Measurements from ENCODE around the gene RALA. TPM values are rescaled to one million over a fixed set of nuclear protein-coding genes. Genes with fewer than 3 reads are reported as not detected.

Gene RALA
- total RNA-seq, 4 donors from 2014 or later, result 9.2 to 11.6 (median 10.7) TPM

DNA sequence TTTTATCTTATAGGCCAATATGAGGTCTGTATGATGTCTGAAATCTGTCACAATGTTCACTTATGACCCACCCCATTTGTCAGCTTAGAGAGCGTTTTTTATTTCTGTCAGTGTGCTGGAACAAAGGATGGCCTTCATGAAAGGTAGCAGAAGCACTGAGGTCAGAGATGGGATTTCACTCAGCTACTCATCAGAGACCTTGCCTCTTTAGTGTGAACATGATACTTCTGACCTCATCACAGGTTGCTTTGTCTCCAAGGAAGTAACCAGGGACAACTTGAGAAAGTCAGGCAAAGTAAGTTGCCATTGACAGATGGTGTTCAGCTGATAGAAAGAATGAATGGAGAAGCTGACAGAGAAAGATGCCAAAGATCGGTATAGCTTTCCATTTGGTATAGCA is 40.8 kb upstream of the RALA start:
- no peak for TF ChIP-seq POLR2A (IDR thresholded peaks at IDR 0.05)
- TF ChIP-seq, protein P1, sequence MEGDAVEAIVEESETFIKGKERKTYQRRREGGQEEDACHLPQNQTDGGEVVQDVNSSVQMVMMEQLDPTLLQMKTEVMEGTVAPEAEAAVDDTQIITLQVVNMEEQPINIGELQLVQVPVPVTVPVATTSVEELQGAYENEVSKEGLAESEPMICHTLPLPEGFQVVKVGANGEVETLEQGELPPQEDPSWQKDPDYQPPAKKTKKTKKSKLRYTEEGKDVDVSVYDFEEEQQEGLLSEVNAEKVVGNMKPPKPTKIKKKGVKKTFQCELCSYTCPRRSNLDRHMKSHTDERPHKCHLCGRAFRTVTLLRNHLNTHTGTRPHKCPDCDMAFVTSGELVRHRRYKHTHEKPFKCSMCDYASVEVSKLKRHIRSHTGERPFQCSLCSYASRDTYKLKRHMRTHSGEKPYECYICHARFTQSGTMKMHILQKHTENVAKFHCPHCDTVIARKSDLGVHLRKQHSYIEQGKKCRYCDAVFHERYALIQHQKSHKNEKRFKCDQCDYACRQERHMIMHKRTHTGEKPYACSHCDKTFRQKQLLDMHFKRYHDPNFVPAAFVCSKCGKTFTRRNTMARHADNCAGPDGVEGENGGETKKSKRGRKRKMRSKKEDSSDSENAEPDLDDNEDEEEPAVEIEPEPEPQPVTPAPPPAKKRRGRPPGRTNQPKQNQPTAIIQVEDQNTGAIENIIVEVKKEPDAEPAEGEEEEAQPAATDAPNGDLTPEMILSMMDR (IDR thresholded peaks at IDR 0.05 in 4 of 5, conservative IDR thresholded peaks at IDR 0.05 in 1 of 5), result no peak
- H3K27me3 ChIP-seq, result no peaks in the 10 kb centered on the region
- H3K27ac ChIP-seq, result no peak overlapping the region
- no peaks in the 10 kb centered on the region for H3K4me1 ChIP-seq
- no peaks in the 10 kb centered on the region for H3K9me3 ChIP-seq
- H3K4me3 ChIP-seq, result no peak overlapping the region
- intact Hi-C loops (cut with DNase I; ENCODE audit: low total_unique reads) (loop anchor here (10.0 kb wide), 1 partner anchor 472 kb away; no protein-coding TSS in a partner anchor), in situ Hi-C loops (cut with MboI; ENCODE audit: low sequenced_read_pairs in 4 of 4) (loop anchor here (5.0 kb wide), 1 partner anchor 165 kb away; no protein-coding TSS in a partner anchor)
- DNase-seq (no peak), ATAC-seq (no peak)
- no peaks in the 10 kb centered on the region for H3K36me3 ChIP-seq

GRCh38 chr7:39583539-39583938 is 39.8 kb upstream of the RALA start:
- ATAC-seq (no peak), DNase-seq (no peak)
- Histone ChIP-seq H3K4me1 (no peaks in the 10 kb centered on the region), H3K9me3 (no peaks in the 10 kb centered on the region), H3K36me3 (no peaks in the 10 kb centered on the region), H3K27ac (no peak overlapping the region), H3K4me3 (no peak overlapping the region), H3K27me3 (no peaks in the 10 kb centered on the region)
- intact Hi-C loops (cut with DNase I; ENCODE audit: low total_unique reads), result loop anchor here (10.0 kb wide), 1 partner anchor 471 kb away; no protein-coding TSS in a partner anchor
- TF ChIP-seq POLR2A (IDR thresholded peaks at IDR 0.05), result no peak
- TF ChIP-seq, protein P1 (IDR thresholded peaks at IDR 0.05 in 4 of 5, conservative IDR thresholded peaks at IDR 0.05 in 1 of 5), result no peak
- in situ Hi-C loops (cut with MboI; ENCODE audit: low sequenced_read_pairs in 4 of 4), result loop anchor here (5.0 kb wide), 1 partner anchor 164 kb away; no protein-coding TSS in a partner anchor

GRCh38 chr7:39587393-39587792 is 36.0 kb upstream of the RALA start:
- intact Hi-C loops (cut with DNase I; ENCODE audit: low total_unique reads), result loop anchor here (10.0 kb wide), 1 partner anchor 467 kb away; no protein-coding TSS in a partner anchor
- in situ Hi-C loops (cut with MboI; ENCODE audit: low sequenced_read_pairs in 4 of 4), result no loop called here

DNA sequence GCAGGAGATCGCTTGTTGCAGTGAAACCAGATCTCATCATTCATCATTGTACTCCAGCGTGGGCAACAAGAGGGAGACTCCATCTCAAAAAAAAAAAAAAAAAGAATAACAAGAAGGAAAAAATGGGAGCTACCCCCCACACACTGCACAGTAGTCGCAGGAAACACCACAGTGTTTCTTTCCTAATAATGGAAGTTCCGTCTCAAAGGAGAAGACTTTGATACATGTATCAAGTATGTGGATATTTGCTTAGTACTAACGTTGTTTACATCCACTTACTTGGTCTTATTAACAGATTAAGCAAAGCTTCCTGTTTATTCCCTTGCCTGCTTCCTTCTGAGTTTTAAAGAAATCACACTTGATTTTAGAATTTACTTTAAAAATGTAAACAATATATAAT is 35.0 kb upstream of the RALA start:
- TF ChIP-seq, protein P1 (IDR thresholded peaks at IDR 0.05 in 4 of 5, conservative IDR thresholded peaks at IDR 0.05 in 1 of 5), result no peak
- TF ChIP-seq POLR2A (IDR thresholded peaks at IDR 0.05), result no peak
- H3K36me3 ChIP-seq, result no peaks in the 10 kb centered on the region
- in situ Hi-C loops (cut with MboI; ENCODE audit: low sequenced_read_pairs in 4 of 4), result no loop called here
- H3K4me1 ChIP-seq, result no peaks in the 10 kb centered on the region
- ATAC-seq, result no peak
- no peaks in the 10 kb centered on the region for H3K27me3 ChIP-seq
- no peak overlapping the region for H3K27ac ChIP-seq
- no peak for DNase-seq
- intact Hi-C loops (cut with DNase I; ENCODE audit: low total_unique reads), result loop anchor here (10.0 kb wide), 1 partner anchor 466 kb away; no protein-coding TSS in a partner anchor
- no peaks in the 10 kb centered on the region for H3K9me3 ChIP-seq
- H3K4me3 ChIP-seq, result no peak overlapping the region

More at GRCh38 chr7:39587393-39587792, 36.0 kb upstream of the RALA start:
- Histone ChIP-seq H3K4me3 (no peak overlapping the region), H3K4me1 (no peaks in the 10 kb centered on the region), H3K9me3 (no peaks in the 10 kb centered on the region), H3K27me3 (no peaks in the 10 kb centered on the region), H3K36me3 (no peaks in the 10 kb centered on the region), H3K27ac (no peak overlapping the region)
- DNase-seq (no peak), ATAC-seq (no peak)
- no peak for TF ChIP-seq POLR2A (IDR thresholded peaks at IDR 0.05)
- TF ChIP-seq, protein P1 (IDR thresholded peaks at IDR 0.05 in 4 of 5, conservative IDR thresholded peaks at IDR 0.05 in 1 of 5), result no peak
